ENCODE results near the gene RHPN2. TPM values are rescaled to one million over a fixed set of nuclear protein-coding genes. Genes with fewer than 3 reads are reported as not detected.

RHPN2 gene
- total RNA-seq, 2 donors from 2014 or later = 11.2 to 54.4 TPM

GRCh38 chr19:33108161-33108560 is 43.5 kb upstream of the RHPN2 start:
- H3K27ac ChIP-seq = no peak overlapping the region
- no peak for DNase-seq
- peaks cover 7 to 16% of the 10 kb centered on the region in 2 donors for H3K36me3 ChIP-seq (replicated peaks in 1 of 2; ENCODE audit: insufficient read depth in 1 of 2, low read depth in 2 of 2)
- no peak for TF ChIP-seq CTCF (IDR thresholded peaks at IDR 0.05)
- TF ChIP-seq POLR2A (IDR thresholded peaks at IDR 0.05) = no peak
- intact Hi-C loops (cut with DNase I) = no loop called here
- H3K4me3 ChIP-seq = no peak overlapping the region
- ATAC-seq = no peak
- H3K9me3 ChIP-seq = no peaks in the 10 kb centered on the region
- WGBS, 2 donors = 90 to 94% methylated on average over 9 to 10 of the region's 10 CpGs
- no peaks in the 10 kb centered on the region for H3K27me3 ChIP-seq
- no peaks in the 10 kb centered on the region for H3K4me1 ChIP-seq

- H3K36me3 ChIP-seq (replicated peaks in 1 of 2; ENCODE audit: insufficient read depth in 1 of 2, low read depth in 2 of 2) = peaks cover 6 to 17% of the 10 kb centered on the region in 2 donors
- WGBS, 2 donors = 83 to 90% methylated on average over 6 of the region's 6 CpGs
These were observed 38.2 kb upstream of the RHPN2 start for GRCh38 chr19:33102893-33103292.

GRCh38 chr19:33100894-33101644 is 36.4 kb upstream of the RHPN2 start:
- ATAC-seq (no peak), DNase-seq (no peak)
- TF ChIP-seq POLR2A (IDR thresholded peaks at IDR 0.05) (no peak), CTCF (IDR thresholded peaks at IDR 0.05) (no peak)
- intact Hi-C loops (cut with DNase I) = no loop called here
- no peaks in the 10 kb centered on the region for H3K9me3 ChIP-seq
- no peaks in the 10 kb centered on the region for H3K27me3 ChIP-seq
- H3K4me3 ChIP-seq = no peak overlapping the region
- peaks cover 6 to 21% of the 10 kb centered on the region in 2 donors for H3K36me3 ChIP-seq (replicated peaks in 1 of 2; ENCODE audit: insufficient read depth in 1 of 2, low read depth in 2 of 2)
- 84 to 89% methylated on average over 10 of the region's 10 CpGs for WGBS, 2 donors
- no peaks in the 10 kb centered on the region for H3K4me1 ChIP-seq
- no peak overlapping the region for H3K27ac ChIP-seq

More at GRCh38 chr19:33102893-33103292, 38.2 kb upstream of the RHPN2 start:
- H3K27ac ChIP-seq = no peak overlapping the region
- H3K4me3 ChIP-seq = no peak overlapping the region
- H3K27me3 ChIP-seq = no peaks in the 10 kb centered on the region
- intact Hi-C loops (cut with DNase I) = no loop called here
- DNase-seq (no peak), ATAC-seq (no peak)
- no peaks in the 10 kb centered on the region for H3K4me1 ChIP-seq
- TF ChIP-seq CTCF (IDR thresholded peaks at IDR 0.05) (no peak), POLR2A (IDR thresholded peaks at IDR 0.05) (no peak)
- H3K9me3 ChIP-seq = no peaks in the 10 kb centered on the region

- no peak for TF ChIP-seq CTCF (IDR thresholded peaks at IDR 0.05)
- TF ChIP-seq POLR2A (IDR thresholded peaks at IDR 0.05) = no peak
- DNase-seq = peak in 3 of 4 donors; percentile 9 to 28 (median 21)
- Histone ChIP-seq H3K27ac (no peak overlapping the region), H3K36me3 (replicated peaks in 1 of 2; ENCODE audit: insufficient read depth in 1 of 2, low read depth in 2 of 2) (peaks cover 6 to 38% of the 10 kb centered on the region in 2 donors), H3K4me1 (no peaks in the 10 kb centered on the region), H3K4me3 (no peak overlapping the region), H3K9me3 (no peaks in the 10 kb centered on the region), H3K27me3 (no peaks in the 10 kb centered on the region)
- WGBS, 2 donors = 69 to 72% methylated on average over 4 of the region's 4 CpGs
- intact Hi-C loops (cut with DNase I) = no loop called here
- ATAC-seq = no peak
These were observed 33.4 kb upstream of the RHPN2 start for GRCh38 chr19:33098055-33098534.

GRCh38 chr19:33096005-33096404 is 31.3 kb upstream of the RHPN2 start:
- WGBS, 2 donors = 56 to 70% methylated on average over 4 of the region's 4 CpGs
- ATAC-seq (no peak), DNase-seq (no peak)
- H3K4me3 ChIP-seq = no peak overlapping the region
- H3K27ac ChIP-seq = no peak overlapping the region
- intact Hi-C loops (cut with DNase I) = no loop called here
- H3K4me1 ChIP-seq = no peaks in the 10 kb centered on the region
- H3K36me3 ChIP-seq (replicated peaks in 1 of 2; ENCODE audit: insufficient read depth in 1 of 2, low read depth in 2 of 2) = peaks cover 0 to 36% of the 10 kb centered on the region in 2 donors
- H3K9me3 ChIP-seq = no peaks in the 10 kb centered on the region
- TF ChIP-seq CTCF (IDR thresholded peaks at IDR 0.05) (no peak), POLR2A (IDR thresholded peaks at IDR 0.05) (no peak)
- no peaks in the 10 kb centered on the region for H3K27me3 ChIP-seq
